ENCODE data around the gene PTPN6.

The PTPN6 gene

GRCh38 chr12:6957151-6957701 lies 6.1 kb downstream of the PTPN6 start:
- no peak for DNase-seq

- DNase-seq = no peak
Measured at GRCh38 chr12:6957741-6958608, 6.8 kb downstream of the PTPN6 start.

- DNase-seq = peak; percentile 28 to 35
Measured at GRCh38 chr12:6958609-6959057, 7.5 kb downstream of the PTPN6 start.

- peak; percentile 59 to 72 for DNase-seq
Measured at GRCh38 chr12:6959058-6959804, 8.1 kb downstream of the PTPN6 start.

GRCh38 chr12:6959805-6960592 lies 8.8 kb downstream of the PTPN6 start:
- no peak for DNase-seq

- DNase-seq = peak in 1 of 2 experiments; percentile 5
Measured at GRCh38 chr12:6960593-6961277, 9.6 kb downstream of the PTPN6 start.

- no peak for DNase-seq
Measured at GRCh38 chr12:6961278-6961694, 10.1 kb downstream of the PTPN6 start.

- peak; percentile 49 to 56 for DNase-seq
Measured at GRCh38 chr12:6961695-6962284, 10.6 kb downstream of the PTPN6 start.

- DNase-seq = no peak
Measured at GRCh38 chr12:6962285-6963015, 11.3 kb downstream of the PTPN6 start.

- no peak for DNase-seq
Measured at GRCh38 chr12:6963016-6963731, 12.0 kb downstream of the PTPN6 start.

- no peak for DNase-seq
Measured at GRCh38 chr12:6963791-6964413, 12.7 kb downstream of the PTPN6 start.

GRCh38 chr12:6964605-6965025 lies 13.5 kb downstream of the PTPN6 start:
- DNase-seq = no peak

GRCh38 chr12:6965026-6965661 lies 14.0 kb downstream of the PTPN6 start:
- peak; percentile 63 to 65 for DNase-seq

GRCh38 chr12:6965714-6966113 lies 14.6 kb downstream of the PTPN6 start:
- no peak for DNase-seq

- DNase-seq = no peak
Measured at GRCh38 chr12:6966351-6966750, 15.2 kb downstream of the PTPN6 start.

- no peak for DNase-seq
Measured at GRCh38 chr12:6967651-6968100, 16.5 kb downstream of the PTPN6 start.

- no peak for DNase-seq
Measured at GRCh38 chr12:6968426-6968825, 17.3 kb downstream of the PTPN6 start.

- no peak for DNase-seq
Measured at GRCh38 chr12:6970096-6970527, 19.0 kb downstream of the PTPN6 start.

- DNase-seq = no peak
Measured at GRCh38 chr12:6974180-6974579, 23.0 kb downstream of the PTPN6 start.

Measured in Kasumi-1 (cell line).